OCI-LY3 (cell line): Measurements from ENCODE around the gene FLRT1.

Experiments
- H2AFZ ChIP-seq: fragments of 200-600, 300-600 bp; shearing (Covaris generic); 2 replicates; pipeline ENCODE4 v1.6.0; 2014; ENCODE audit warnings: antibody characterized with exemption, low read depth, low read length
- H3K27ac ChIP-seq: fragments of 200-600, 300-600 bp; sonication (generic); 2 replicates; pipeline ENCODE4 v1.5.1; 2014; ENCODE audit warnings: mild to moderate bottlenecking, low read length, moderate library complexity, mixed read lengths
- H3K27me3 ChIP-seq: fragments of 200-600, 300-600 bp; sonication (generic); 2 replicates; pipeline ENCODE4 v1.6.1; 2014; ENCODE audit warnings: low read depth, low read length, mixed read lengths
- H3K36me3 ChIP-seq: fragments of 200-600, 300-600 bp; sonication (generic); replicated peaks from 2 replicates; pipeline ENCODE3; 2014; ENCODE audit warnings: low read depth, low read length, mixed read lengths
- H3K4me1 ChIP-seq: fragments of 300-600, 200-600 bp; sonication (generic); 2 replicates; pipeline ENCODE4 v1.6.1; 2014; ENCODE audit warnings: low read length, mixed read lengths
- H3K4me2 ChIP-seq: fragments of 200-600, 300-600 bp; sonication (generic); 2 replicates; pipeline ENCODE4 v1.6.1; 2014; ENCODE audit warnings: low read length, mixed read lengths
- H3K4me3 ChIP-seq: fragments of 300-600, 200-600 bp; sonication (generic); 2 replicates; pipeline ENCODE4 v1.5.1; 2014; ENCODE audit warnings: antibody characterized with exemption, mild to moderate bottlenecking, low read length, moderate library complexity
- H3K79me2 ChIP-seq: fragments of 300-600, 200-600 bp; shearing (Covaris generic); 2 replicates; pipeline ENCODE4 v1.6.1; 2014; ENCODE audit warnings: mild to moderate bottlenecking, low read length, mixed read lengths
- H3K9ac ChIP-seq: fragments of 300-600, 200-600 bp; shearing (Covaris generic); 2 replicates; pipeline ENCODE4 v1.6.0; 2014; ENCODE audit warnings: mild to moderate bottlenecking, low read length, moderate library complexity
- H3K9me3 ChIP-seq: fragments of 200-600, 300-600 bp; shearing (Covaris generic); 2 replicates; pipeline ENCODE4 v1.6.1; 2014; ENCODE audit warnings: low read length, mixed read lengths; ENCODE audit not compliant: insufficient read depth
- H4K20me1 ChIP-seq: fragments of 200-600, 300-600 bp; sonication (generic); 2 replicates; pipeline ENCODE4 v1.6.1; 2016; ENCODE audit warnings: low read length, mixed read lengths; ENCODE audit not compliant: insufficient read depth
- CTCF ChIP-seq: fragments of 200-600, 300-600 bp; sonication (generic); IDR thresholded peaks from 2 replicates; pipeline ENCODE4 v1.5.1; 2014; ENCODE audit warnings: antibody characterized with exemption, low read length, low read depth
- EZH2phosphoT487 ChIP-seq: fragments of 200-600 bp; shearing (Covaris generic); IDR thresholded peaks from 2 replicates; pipeline ENCODE4 v1.6.1; 2018; ENCODE audit warnings: antibody characterized with exemption, mixed run types, low read depth

The FLRT1 gene

GRCh38 chr11:64068705-64069400 is 33.1 kb downstream of the FLRT1 start:
- no peak overlapping the region for H2AFZ ChIP-seq
- H3K4me3 ChIP-seq: no peak overlapping the region
- no peaks in the 10 kb centered on the region for H3K36me3 ChIP-seq
- H4K20me1 ChIP-seq: no peaks in the 10 kb centered on the region
- H3K27me3 ChIP-seq: no peaks in the 10 kb centered on the region
- no peaks in the 10 kb centered on the region for H3K9me3 ChIP-seq
- no peak overlapping the region for H3K27ac ChIP-seq
- H3K9ac ChIP-seq: no peak overlapping the region
- TF ChIP-seq EZH2phosphoT487 (no peak), CTCF (no peak)
- H3K79me2 ChIP-seq: no peaks in the 10 kb centered on the region
- H3K4me1 ChIP-seq: no peaks in the 10 kb centered on the region
- H3K4me2 ChIP-seq: no peak overlapping the region

- H3K27me3 ChIP-seq: no peaks in the 10 kb centered on the region
- TF ChIP-seq EZH2phosphoT487: no peak
Measured at GRCh38 chr11:64069401-64070313, 33.9 kb downstream of the FLRT1 start.

GRCh38 chr11:64070314-64070681 is 34.6 kb downstream of the FLRT1 start:
- TF ChIP-seq EZH2phosphoT487 (no peak), CTCF (no peak)
- Histone ChIP-seq H3K4me3 (no peak overlapping the region), H3K27ac (no peak overlapping the region), H2AFZ (no peak overlapping the region), H3K4me2 (no peak overlapping the region), H3K9ac (no peak overlapping the region), H3K27me3 (no peaks in the 10 kb centered on the region), H3K36me3 (no peaks in the 10 kb centered on the region), H3K9me3 (no peaks in the 10 kb centered on the region), H4K20me1 (no peaks in the 10 kb centered on the region; the same call in 1 of the 2 replicates), H3K79me2 (no peaks in the 10 kb centered on the region), H3K4me1 (no peaks in the 10 kb centered on the region)

More at GRCh38 chr11:64069401-64070313, 33.9 kb downstream of the FLRT1 start:
- Histone ChIP-seq H3K4me1 (no peaks in the 10 kb centered on the region), H3K4me2 (no peak overlapping the region), H3K4me3 (no peak overlapping the region), H2AFZ (no peak overlapping the region), H3K36me3 (no peaks in the 10 kb centered on the region), H3K27ac (no peak overlapping the region), H3K9ac (no peak overlapping the region), H3K79me2 (no peaks in the 10 kb centered on the region), H3K9me3 (no peaks in the 10 kb centered on the region), H4K20me1 (no peaks in the 10 kb centered on the region)

GRCh38 chr11:64071849-64072248 is 36.1 kb downstream of the FLRT1 start:
- Histone ChIP-seq H3K4me2 (no peak overlapping the region), H4K20me1 (no peaks in the 10 kb centered on the region; the same call in 1 of the 2 replicates), H3K9ac (no peak overlapping the region), H3K4me3 (no peak overlapping the region), H3K36me3 (no peaks in the 10 kb centered on the region), H2AFZ (no peak overlapping the region), H3K79me2 (no peaks in the 10 kb centered on the region), H3K9me3 (no peaks in the 10 kb centered on the region), H3K27ac (no peak overlapping the region), H3K4me1 (no peaks in the 10 kb centered on the region), H3K27me3 (no peaks in the 10 kb centered on the region)
- no peak for TF ChIP-seq CTCF
- TF ChIP-seq EZH2phosphoT487: no peak
